ENCODE data around the gene OGDH.

OGDH gene

GRCh38 chr7:44629829-44630522 is 23.5 kb downstream of the OGDH start:
- Histone ChIP-seq H3K4me3 (no peak overlapping the region), H3K9ac (ENCODE audit: insufficient read length) (no peak overlapping the region), H3K36me3 (ENCODE audit: insufficient read depth, low read length) (peaks cover 15% of the 10 kb centered on the region), H3K27ac (peak overlapping the region; percentile 86), H3K9me3 (ENCODE audit: low read depth, low read length) (no peaks in the 10 kb centered on the region)
- no peak for TF ChIP-seq FOXP2 (optimal IDR thresholded peaks at IDR 0.05; ENCODE audit: control extremely low read depth, extremely low read length, insufficient read depth)
- no peak for TF ChIP-seq POLR2AphosphoS5 (IDR thresholded peaks at IDR 0.05; ENCODE audit: borderline replicate concordance, low read depth, low read length)
- TF ChIP-seq EZH2 (IDR thresholded peaks at IDR 0.05): no peak
- DNase-seq (ENCODE audit: low read depth, low spot score): no peak

GRCh38 chr7:44630792-44631457 is 24.5 kb downstream of the OGDH start:
- Histone ChIP-seq H3K9me3 (ENCODE audit: low read depth, low read length) (no peaks in the 10 kb centered on the region), H3K9ac (ENCODE audit: insufficient read length) (peak overlapping the region; percentile 38), H3K36me3 (ENCODE audit: insufficient read depth, low read length) (peaks cover 6% of the 10 kb centered on the region), H3K27ac (peak overlapping the region; percentile 86), H3K4me3 (peak overlapping the region; percentile 52)
- TF ChIP-seq EZH2 (IDR thresholded peaks at IDR 0.05) (no peak), POLR2AphosphoS5 (IDR thresholded peaks at IDR 0.05; ENCODE audit: borderline replicate concordance, low read depth, low read length) (no peak), FOXP2 (optimal IDR thresholded peaks at IDR 0.05; ENCODE audit: control extremely low read depth, extremely low read length, insufficient read depth) (no peak)
- no peak for DNase-seq (ENCODE audit: low read depth, low spot score)

GRCh38 chr7:44631458-44632115 is 25.2 kb downstream of the OGDH start:
- peak; percentile 78 for DNase-seq (ENCODE audit: low read depth, low spot score)
- Histone ChIP-seq H3K9me3 (ENCODE audit: low read depth, low read length) (no peaks in the 10 kb centered on the region), H3K36me3 (ENCODE audit: insufficient read depth, low read length) (peaks cover under 1% of the 10 kb centered on the region), H3K27ac (peak overlapping the region; percentile 86), H3K4me3 (peak overlapping the region; percentile 52), H3K9ac (ENCODE audit: insufficient read length) (peak overlapping the region; percentile 38)
- TF ChIP-seq POLR2AphosphoS5 (IDR thresholded peaks at IDR 0.05; ENCODE audit: borderline replicate concordance, low read depth, low read length) (peak; percentile 54; the same call in 1 of the 2 replicates), FOXP2 (optimal IDR thresholded peaks at IDR 0.05; ENCODE audit: control extremely low read depth, extremely low read length, insufficient read depth) (peak; percentile 79), EZH2 (IDR thresholded peaks at IDR 0.05) (no peak)

- no peaks in the 10 kb centered on the region for H3K9me3 ChIP-seq (ENCODE audit: low read depth, low read length)
- no peak for DNase-seq (ENCODE audit: low read depth, low spot score)
- no peaks in the 10 kb centered on the region; the same call in 1 of the 2 replicates for H3K36me3 ChIP-seq (ENCODE audit: insufficient read depth, low read length)
- TF ChIP-seq EZH2 (IDR thresholded peaks at IDR 0.05) (no peak), POLR2AphosphoS5 (IDR thresholded peaks at IDR 0.05; ENCODE audit: borderline replicate concordance, low read depth, low read length) (no peak), FOXP2 (optimal IDR thresholded peaks at IDR 0.05; ENCODE audit: control extremely low read depth, extremely low read length, insufficient read depth) (no peak)
- H3K27ac ChIP-seq: peak overlapping the region; percentile 86
- H3K4me3 ChIP-seq: peak overlapping the region; percentile 52; the same call in 1 of the 2 replicates
- H3K9ac ChIP-seq (ENCODE audit: insufficient read length): no peak overlapping the region
Observed at GRCh38 chr7:44632196-44632595, 25.8 kb downstream of the OGDH start.

- H3K27ac ChIP-seq: no peak overlapping the region
- H3K4me3 ChIP-seq: no peak overlapping the region
- TF ChIP-seq POLR2AphosphoS5 (IDR thresholded peaks at IDR 0.05; ENCODE audit: borderline replicate concordance, low read depth, low read length): no peak
- no peak for TF ChIP-seq FOXP2 (optimal IDR thresholded peaks at IDR 0.05; ENCODE audit: control extremely low read depth, extremely low read length, insufficient read depth)
- TF ChIP-seq EZH2 (IDR thresholded peaks at IDR 0.05): no peak
- H3K9me3 ChIP-seq (ENCODE audit: low read depth, low read length): no peaks in the 10 kb centered on the region
- DNase-seq (ENCODE audit: low read depth, low spot score): no peak
- no peak overlapping the region for H3K9ac ChIP-seq (ENCODE audit: insufficient read length)
- H3K36me3 ChIP-seq (ENCODE audit: insufficient read depth, low read length): no peaks in the 10 kb centered on the region; the same call in 1 of the 2 replicates
Observed at GRCh38 chr7:44633254-44634186, 27.1 kb downstream of the OGDH start.

GRCh38 chr7:44634187-44634838 is 27.9 kb downstream of the OGDH start:
- Histone ChIP-seq H3K9ac (ENCODE audit: insufficient read length) (no peak overlapping the region), H3K4me3 (no peak overlapping the region), H3K27ac (no peak overlapping the region), H3K9me3 (ENCODE audit: low read depth, low read length) (no peaks in the 10 kb centered on the region), H3K36me3 (ENCODE audit: insufficient read depth, low read length) (no peaks in the 10 kb centered on the region)
- no peak for DNase-seq (ENCODE audit: low read depth, low spot score)
- no peak for TF ChIP-seq FOXP2 (optimal IDR thresholded peaks at IDR 0.05; ENCODE audit: control extremely low read depth, extremely low read length, insufficient read depth)
- TF ChIP-seq EZH2 (IDR thresholded peaks at IDR 0.05): no peak
- no peak for TF ChIP-seq POLR2AphosphoS5 (IDR thresholded peaks at IDR 0.05; ENCODE audit: borderline replicate concordance, low read depth, low read length)

- no peak overlapping the region for H3K9ac ChIP-seq (ENCODE audit: insufficient read length)
- no peaks in the 10 kb centered on the region for H3K36me3 ChIP-seq (ENCODE audit: insufficient read depth, low read length)
- DNase-seq (ENCODE audit: low read depth, low spot score): no peak
- no peak overlapping the region for H3K27ac ChIP-seq
- TF ChIP-seq POLR2AphosphoS5 (IDR thresholded peaks at IDR 0.05; ENCODE audit: borderline replicate concordance, low read depth, low read length) (no peak), FOXP2 (optimal IDR thresholded peaks at IDR 0.05; ENCODE audit: control extremely low read depth, extremely low read length, insufficient read depth) (no peak), EZH2 (IDR thresholded peaks at IDR 0.05) (no peak)
- H3K4me3 ChIP-seq: no peak overlapping the region
- H3K9me3 ChIP-seq (ENCODE audit: low read depth, low read length): no peaks in the 10 kb centered on the region
Observed at GRCh38 chr7:44634839-44635591, 28.6 kb downstream of the OGDH start.
